NCI-H69 (cell line): ENCODE data around the gene FIGN.

Experiments
- DNase-seq: peaks from one replicate; lab custom pipeline; 2025; lab: John Stamatoyannopoulos, UW

FIGN gene

GRCh38 chr2:163613266-163613731, 122.5 kb downstream of the FIGN start:
- peak; percentile 85 for DNase-seq

GRCh38 chr2:163612332-163612731, 123.5 kb downstream of the FIGN start:
- DNase-seq = peak; percentile 53

- DNase-seq = no peak
These were observed 124.3 kb downstream of the FIGN start for GRCh38 chr2:163611557-163611906.

- peak; percentile 88 for DNase-seq
These were observed 124.8 kb downstream of the FIGN start for GRCh38 chr2:163610817-163611556.

GRCh38 chr2:163607630-163608029, 128.2 kb downstream of the FIGN start:
- DNase-seq = peak; percentile 44

- DNase-seq = no peak
These were observed 128.9 kb downstream of the FIGN start for GRCh38 chr2:163606878-163607277.

GRCh38 chr2:163605779-163606178, 130.0 kb downstream of the FIGN start:
- DNase-seq = no peak

- DNase-seq = peak; percentile 67
These were observed 130.8 kb downstream of the FIGN start for GRCh38 chr2:163604941-163605555.

GRCh38 chr2:163602196-163602595, 133.6 kb downstream of the FIGN start:
- DNase-seq = peak; percentile 67

GRCh38 chr2:163601377-163601776, 134.4 kb downstream of the FIGN start:
- DNase-seq = peak; percentile 80

- peak; percentile 49 for DNase-seq
These were observed 135.0 kb downstream of the FIGN start for GRCh38 chr2:163600801-163601200.

- peak; percentile 54 for DNase-seq
These were observed 140.8 kb downstream of the FIGN start for GRCh38 chr2:163595028-163595427.

GRCh38 chr2:163594497-163594896, 141.3 kb downstream of the FIGN start:
- peak; percentile 89 for DNase-seq

GRCh38 chr2:163593982-163594381, 141.8 kb downstream of the FIGN start:
- peak; percentile 90 for DNase-seq

- DNase-seq = peak; percentile 86
These were observed 142.7 kb downstream of the FIGN start for GRCh38 chr2:163592954-163593622.

- DNase-seq = peak; percentile 43
These were observed 144.3 kb downstream of the FIGN start for GRCh38 chr2:163591461-163591860.

GRCh38 chr2:163580757-163581156, 155.1 kb downstream of the FIGN start:
- peak; percentile 66 for DNase-seq

GRCh38 chr2:163574309-163574708, 161.5 kb downstream of the FIGN start:
- no peak for DNase-seq

- DNase-seq = no peak
These were observed 162.2 kb downstream of the FIGN start for GRCh38 chr2:163573652-163574051.

GRCh38 chr2:163572850-163573249, 163.0 kb downstream of the FIGN start:
- no peak for DNase-seq

GRCh38 chr2:163571423-163572102, 164.2 kb downstream of the FIGN start:
- DNase-seq = no peak

- no peak for DNase-seq
These were observed 165.4 kb downstream of the FIGN start for GRCh38 chr2:163570391-163570790.
